H9 (cell line): Measurements from ENCODE around the gene AKIRIN1. TPM values are rescaled to one million over a fixed set of nuclear protein-coding genes. Genes with fewer than 3 reads are reported as not detected.

Experiments
- DNase-seq: peaks from one replicate; pipeline ENCODE4 v3.0.0-alpha.2; 2017
- H2AFZ ChIP-seq: one replicate; pipeline ENCODE4 v1.6.1; 2013; ENCODE audit warnings: mild to moderate bottlenecking, low read length, control low read depth, moderate library complexity
- H2AK5ac ChIP-seq: 2 replicates; pipeline ENCODE4 v1.6.1; 2013; ENCODE audit warnings: low read length, control low read depth, mixed read lengths; ENCODE audit not compliant: insufficient read length
- H2BK120ac ChIP-seq: one replicate; pipeline ENCODE4 v1.6.1; 2013; ENCODE audit warnings: low read depth, mild to moderate bottlenecking, low read length, control low read depth, inconsistent platforms; ENCODE audit not compliant: poor library complexity, severe bottlenecking
- H2BK12ac ChIP-seq: 2 replicates; pipeline ENCODE4 v1.6.1; 2013; ENCODE audit warnings: low read length, control low read depth, mixed read lengths, low read depth; ENCODE audit not compliant: insufficient read length
- H2BK15ac ChIP-seq: 2 replicates; pipeline ENCODE4 v1.6.1; 2013; ENCODE audit warnings: low read depth, low read length, control low read depth
- H2BK20ac ChIP-seq: one replicate; pipeline ENCODE4 v1.6.1; 2013; ENCODE audit warnings: low read depth, mild to moderate bottlenecking, low read length, control low read depth, inconsistent platforms; ENCODE audit not compliant: poor library complexity, severe bottlenecking
- H2BK5ac ChIP-seq: 2 replicates; pipeline ENCODE4 v1.6.1; 2013; ENCODE audit warnings: low read length, control low read depth, mixed read lengths; ENCODE audit not compliant: insufficient read length
- H3K14ac ChIP-seq: 2 replicates; pipeline ENCODE4 v1.6.1; 2013; ENCODE audit warnings: low read length, control low read depth; ENCODE audit not compliant: insufficient read depth
- H3K18ac ChIP-seq: 2 replicates; pipeline ENCODE4 v1.6.1; 2013; ENCODE audit warnings: low read depth, mild to moderate bottlenecking, mixed read lengths, low read length, control low read depth; ENCODE audit not compliant: insufficient read length
- H3K23ac ChIP-seq: 2 replicates; pipeline ENCODE4 v1.6.1; 2013; ENCODE audit warnings: low read length, control low read depth, mixed read lengths, low read depth; ENCODE audit not compliant: insufficient read length
- H3K23me2 ChIP-seq: 2 replicates; pipeline ENCODE4 v1.6.1; 2013; ENCODE audit warnings: low read depth, mild to moderate bottlenecking, mixed read lengths, low read length, control low read depth; ENCODE audit not compliant: insufficient read length, poor library complexity, severe bottlenecking
- H3K27ac ChIP-seq: 2 replicates; pipeline ENCODE4 v1.5.1; 2013; ENCODE audit warnings: low read length, control low read depth, mixed read lengths, low read depth; ENCODE audit not compliant: insufficient read length
- H3K27me3 ChIP-seq: 2 replicates; pipeline ENCODE4 v1.6.1; 2013; ENCODE audit warnings: low read length, control low read depth, inconsistent platforms; ENCODE audit not compliant: insufficient read depth
- H3K4ac ChIP-seq: 2 replicates; pipeline ENCODE4 v1.6.1; 2013; ENCODE audit warnings: low read depth, mild to moderate bottlenecking, control low read depth, inconsistent platforms, low read length, moderate library complexity
- H3K4me1 ChIP-seq: 2 replicates; pipeline ENCODE4 v1.6.1; 2013; ENCODE audit warnings: low read length, control low read depth, inconsistent platforms; ENCODE audit not compliant: insufficient read depth
- H3K4me2 ChIP-seq: 2 replicates; pipeline ENCODE4 v1.6.1; 2013; ENCODE audit warnings: low read length, control low read depth, mixed read lengths; ENCODE audit not compliant: insufficient read length, insufficient read depth
- H3K56ac ChIP-seq: 2 replicates; pipeline ENCODE4 v1.6.1; 2013; ENCODE audit warnings: low read depth, mild to moderate bottlenecking, mixed read lengths, low read length, control low read depth; ENCODE audit not compliant: insufficient read length
- H3K79me1 ChIP-seq: 2 replicates; pipeline ENCODE4 v1.6.1; 2013; ENCODE audit warnings: low read depth, mild to moderate bottlenecking, moderate library complexity, low read length, control low read depth, inconsistent platforms; ENCODE audit not compliant: insufficient read depth, poor library complexity, severe bottlenecking
- H3K79me2 ChIP-seq: 2 replicates; pipeline ENCODE4 v1.6.1; 2013; ENCODE audit warnings: low read length, control low read depth, inconsistent platforms; ENCODE audit not compliant: insufficient read depth
- H3K9ac ChIP-seq: 2 replicates; pipeline ENCODE4 v1.6.1; 2013; ENCODE audit warnings: low read length, control low read depth, mixed read lengths; ENCODE audit not compliant: insufficient read length; ENCODE audit errors: extremely low read depth
- H3K9me3 ChIP-seq: one replicate; pipeline ENCODE4 v1.6.1; 2013; ENCODE audit warnings: low read depth, low read length, inconsistent platforms; ENCODE audit not compliant: control insufficient read depth
- H3T11ph ChIP-seq: one replicate; pipeline ENCODE4 v1.6.1; 2013; ENCODE audit warnings: mild to moderate bottlenecking, low read length, control low read depth, inconsistent platforms
- H4K20me1 ChIP-seq: one replicate; pipeline ENCODE4 v1.6.1; 2013; ENCODE audit not compliant: control insufficient read depth, insufficient read length, insufficient read depth
- H4K5ac ChIP-seq: 2 replicates; pipeline ENCODE4 v1.6.1; 2013; ENCODE audit warnings: low read depth, mild to moderate bottlenecking, mixed read lengths, low read length, control low read depth; ENCODE audit not compliant: insufficient read length
- H4K8ac ChIP-seq: replicated peaks from 2 replicates; pipeline ENCODE4 v1.6.1; 2013; ENCODE audit warnings: low read length, control low read depth, mixed read lengths, low read depth; ENCODE audit not compliant: insufficient read length
- H4K91ac ChIP-seq: 2 replicates; pipeline ENCODE4 v1.6.1; 2013; ENCODE audit warnings: low read depth, mild to moderate bottlenecking, moderate library complexity, mixed read lengths, low read length, control low read depth; ENCODE audit not compliant: insufficient read length
- H3K27ac Mint-ChIP-seq, 3 experiments: 2 replicates in 2 of 3; 3 replicates in 1 of 3; pipeline ENCODE4 v1.8.0; 2020 to 2021; ENCODE audit warnings: mixed read lengths in 3 of 3, mild to moderate bottlenecking in 1 of 3, moderate library complexity in 1 of 3
- H3K27me3 Mint-ChIP-seq: 2 replicates; pipeline ENCODE4 v1.8.0; 2021; ENCODE audit warnings: low read depth, mild to moderate bottlenecking, moderate library complexity, mixed read lengths
- H3K36me3 Mint-ChIP-seq, 3 experiments: 2 replicates in 2 of 3; 3 replicates in 1 of 3; pipeline ENCODE4 v1.8.0; 2020 to 2021; ENCODE audit warnings: low read depth in 3 of 3, mixed read lengths in 3 of 3; ENCODE audit not compliant: insufficient read depth in 1 of 3
- H3K4me1 Mint-ChIP-seq, 2 experiments: 2 replicates each; pipeline ENCODE4 v1.8.0; 2020; ENCODE audit warnings: mixed read lengths in 2 of 2
- H3K4me3 Mint-ChIP-seq, 2 experiments: 2 replicates in 1 of 2; 3 replicates in 1 of 2; pipeline ENCODE4 v1.8.0; 2020 to 2021; ENCODE audit warnings: mild to moderate bottlenecking in 2 of 2, mixed read lengths in 2 of 2, moderate library complexity in 1 of 2
- H3K9me3 Mint-ChIP-seq, 2 experiments: 2 replicates in 1 of 2; 3 replicates in 1 of 2; pipeline ENCODE4 v1.8.0; 2020; ENCODE audit warnings: mild to moderate bottlenecking in 2 of 2, mixed read lengths in 2 of 2, moderate library complexity in 1 of 2
- CTCF ChIP-seq: fragments of 200-600 bp; sonication (generic); conservative IDR thresholded peaks from 3 replicates; pipeline ENCODE4 v1.8.0; 2021; ENCODE audit warnings: antibody characterized with exemption, mild to moderate bottlenecking
- WGBS: extraction: QIAGEN DNeasy Blood & Tissue Kit; methylation state at CpG from one replicate; pipeline ENCODE4 v1.1.7; 2013; ENCODE audit warnings: missing lambda C conversion rate, low lambda C conversion rate, mixed read lengths; ENCODE audit not compliant: insufficient read length; ENCODE audit errors: extremely low coverage; 5-methylcytosine and 5-hydroxymethylcytosine counted together
- total RNA-seq: library from RNA; stranded (reverse); gene quantifications from 2 replicates; pipeline ENCODE4 v1.2.1, GENCODE V29; 2021

The AKIRIN1 gene
- total RNA-seq, 1 experiment from 2014 or later = 237 TPM

DNA sequence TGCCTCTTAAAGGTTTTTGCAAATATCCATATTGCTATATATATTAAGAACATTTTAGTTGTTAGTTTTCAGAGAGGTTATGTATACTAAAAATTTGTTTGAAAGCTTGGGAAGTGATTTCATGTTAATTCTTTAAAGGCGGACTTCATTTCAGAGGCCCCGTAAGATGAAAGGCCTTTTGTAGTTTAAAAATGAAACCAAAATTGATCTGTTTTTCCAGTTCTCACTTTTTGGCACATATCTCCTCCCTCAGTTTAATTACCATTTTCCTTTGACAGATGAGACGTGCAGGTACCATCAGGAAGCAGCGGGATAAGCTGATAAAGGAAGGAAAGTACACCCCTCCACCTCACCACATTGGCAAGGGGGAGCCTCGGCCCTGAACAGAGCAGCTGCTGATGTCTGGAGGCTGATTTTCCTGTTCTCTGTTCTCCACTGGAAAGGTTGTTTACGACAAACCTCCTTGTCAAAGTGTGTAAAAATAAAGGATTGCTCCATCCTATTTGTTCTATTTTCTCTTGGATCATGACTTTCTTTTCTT lies 43.1 kb downstream of the AKIRIN1 start:
- no peak overlapping the region for H2BK20ac ChIP-seq
- H3K79me2 ChIP-seq = peaks cover 2% of the 10 kb centered on the region; the same call in 1 of the 2 replicates
- H3K56ac ChIP-seq = no peak overlapping the region
- H3K27ac Mint-ChIP-seq = peak overlapping the region in 1 of 3 experiments; percentile 27; a peak in 1 of 7 replicates
- no peak overlapping the region for H3K4me3 Mint-ChIP-seq
- peaks cover 46 to 83% (median 74%) of the 10 kb centered on the region in 3 experiments; a peak in 6 of 7 replicates for H3K36me3 Mint-ChIP-seq
- no peaks in the 10 kb centered on the region for H3K23me2 ChIP-seq
- no peaks in the 10 kb centered on the region for H3K27me3 Mint-ChIP-seq
- no peak overlapping the region for H3K4me2 ChIP-seq
- H3T11ph ChIP-seq = no peak overlapping the region
- no peak overlapping the region for H3K4ac ChIP-seq
- H3K4me1 Mint-ChIP-seq = no peaks in the 10 kb centered on the region
- H3K79me1 ChIP-seq = peaks cover 4% of the 10 kb centered on the region
- no peak overlapping the region for H3K23ac ChIP-seq
- H3K27ac ChIP-seq = no peak overlapping the region
- H3K4me1 ChIP-seq = no peaks in the 10 kb centered on the region
- no peaks in the 10 kb centered on the region for H4K20me1 ChIP-seq
- no peak overlapping the region for H3K18ac ChIP-seq
- H4K91ac ChIP-seq = no peak overlapping the region
- no peak for TF ChIP-seq CTCF
- no peak overlapping the region for H2AFZ ChIP-seq
- no peaks in the 10 kb centered on the region for H3K9me3 Mint-ChIP-seq
- no peak overlapping the region for H4K5ac ChIP-seq
- H2BK120ac ChIP-seq = no peak overlapping the region
- H4K8ac ChIP-seq = no peak overlapping the region
- H3K9me3 ChIP-seq = no peaks in the 10 kb centered on the region
- H2BK5ac ChIP-seq = no peak overlapping the region
- H2BK12ac ChIP-seq = no peak overlapping the region
- H2BK15ac ChIP-seq = no peak overlapping the region
- no CpG with 5 or more reads among the region's 6 CpGs for WGBS
- no peak for DNase-seq
- H3K9ac ChIP-seq = no peak overlapping the region
- no peak overlapping the region for H2AK5ac ChIP-seq
- no peak overlapping the region for H3K14ac ChIP-seq
- H3K27me3 ChIP-seq = no peaks in the 10 kb centered on the region
